HG02678 (cell line): ENCODE measurements around the gene TBX20.
"Not testable (repeated sequence)": the region's sequence is repeated elsewhere in the genome, so short reads cannot be mapped to it uniquely, and the experiment has no call there.

ENCODE experiments used
- ATAC-seq: cut with Tn5 transposase; IDR thresholded peaks from one replicate; pipeline ENCODE4 v1.9.1; 2021; ENCODE audit warnings: mild to moderate bottlenecking, moderate library complexity; ENCODE audit not compliant: unreplicated experiment

Gene TBX20

GRCh38 chr7:35172131-35172530 lies 81.8 kb downstream of the TBX20 start:
- ATAC-seq = not testable (repeated sequence)

GRCh38 chr7:35167658-35168057 lies 86.2 kb downstream of the TBX20 start:
- not testable (repeated sequence) for ATAC-seq

GRCh38 chr7:35167158-35167557 lies 86.7 kb downstream of the TBX20 start:
- ATAC-seq = not testable (repeated sequence)

GRCh38 chr7:35161059-35161740 lies 92.7 kb downstream of the TBX20 start:
- ATAC-seq = not testable (repeated sequence)
